Left lung (tissue), 10 donors: Measurements from ENCODE around the gene FRMD4B. TPM values are rescaled to one million over a fixed set of nuclear protein-coding genes. Genes with fewer than 3 reads are reported as not detected.
A peak's percentile ranks its signal among the peaks of the same experiment; 100 is the strongest.

ENCODE experiments used
- ATAC-seq: fragments of 200-7000 bp; cut with Tn5 transposase; one replicate; pipeline ENCODE4 v1.9.1; 2020; ENCODE audit warnings: moderate library complexity
- DNase-seq, 4 donors: peaks; one replicate each; pipeline ENCODE4 v3.0.0-alpha.2; 2013 to 2020
- H3K27ac ChIP-seq, 2 donors: fragments of 200-600 bp; sonication (generic) in 1 of 2; one replicate each; pipeline versions ENCODE4 v1.5.0 to v1.8.0; 2020 to 2021
- H3K27me3 ChIP-seq, 2 donors: fragments of 200-600 bp; sonication (generic) in 1 of 2; one replicate each; pipeline versions ENCODE4 v1.5.0 to v1.8.0; 2020 to 2021
- H3K36me3 ChIP-seq, 2 donors: fragments of 200-600 bp; sonication (generic) in 1 of 2; one replicate each; pipeline versions ENCODE4 v1.5.0 to v1.8.0; 2020 to 2021
- H3K4me1 ChIP-seq, 2 donors: fragments of 200-600 bp; one replicate each; pipeline ENCODE4 v1.8.0; 2021
- H3K4me3 ChIP-seq, 2 donors: fragments of 200-600 bp; sonication (generic) in 1 of 2; one replicate each; pipeline versions ENCODE4 v1.5.0 to v1.8.0; 2020 to 2021; ENCODE audit warnings: mild to moderate bottlenecking in 1 of 2
- H3K9me3 ChIP-seq, 2 donors: fragments of 200-600 bp; sonication (generic) in 1 of 2; one replicate each; pipeline versions ENCODE4 v1.5.0 to v1.8.0; 2020 to 2021
- intact Hi-C, 2 donors: fragments of 100-400 bp; cut with DNase I; formaldehyde crosslinking; loops; one replicate each; pipeline versions ENCODE4 v1.11.2 to v1.14.2; 2022
- polyA plus RNA-seq, 6 donors: library from polyadenylated mRNA; unstranded; fragments of 120-200 nt; gene quantifications; one replicate each; pipeline ENCODE4 v1.2.1, GENCODE V29; 2013; ENCODE audit not compliant: insufficient read length in 6 of 6
- total RNA-seq, 2 donors: library from RNA; stranded (reverse); fragmentation: NEBNext Ultra II Directional; extraction: Animal tissue kit (Norgen Biotek cat#: 25700); gene quantifications; one replicate each; pipeline ENCODE4 v1.2.1, GENCODE V29; 2021
- TF ChIP-seq, protein P1 (sequence below), 2 donors: fragments of 200-600 bp; sonication (generic) in 1 of 2; IDR thresholded peaks; one replicate each; pipeline versions ENCODE4 v1.5.0 to v1.8.0; 2021; ENCODE audit warnings: antibody characterized with exemption in 2 of 2
- donor health status: DM: no; HTN: yes; CAD: no.
- donor health status: DM: no; HTN: no; CAD: no.

FRMD4B gene
- total and polyA plus RNA-seq, 8 donors = 49.0 to 78.7 (median 71.1) TPM

DNA sequence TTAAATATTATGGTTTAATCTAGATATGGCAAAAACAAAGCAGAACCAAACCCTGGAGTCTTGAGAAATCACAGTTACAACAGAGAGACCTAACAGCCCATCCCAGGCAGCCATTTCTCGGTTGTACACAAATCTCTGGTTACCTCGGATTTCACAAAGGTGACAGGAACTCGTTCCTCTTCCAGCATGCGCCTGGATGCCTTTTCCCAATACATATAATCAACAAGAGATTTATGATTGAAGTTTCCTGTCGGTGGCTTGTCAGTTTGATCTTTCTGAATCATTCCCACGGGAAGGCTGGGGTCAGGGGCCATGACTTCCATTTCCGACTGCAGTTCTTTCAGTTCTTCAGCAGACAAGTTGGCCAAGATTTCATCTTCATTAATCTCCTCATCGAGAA is 263.9 kb downstream of the FRMD4B start:
- Histone ChIP-seq H3K27ac (no peak overlapping the region), H3K36me3 (no peaks in the 10 kb centered on the region), H3K4me3 (no peak overlapping the region), H3K27me3 (no peaks in the 10 kb centered on the region), H3K9me3 (no peaks in the 10 kb centered on the region), H3K4me1 (peaks cover 0 to 7% of the 10 kb centered on the region in 2 donors)
- TF ChIP-seq, protein P1, sequence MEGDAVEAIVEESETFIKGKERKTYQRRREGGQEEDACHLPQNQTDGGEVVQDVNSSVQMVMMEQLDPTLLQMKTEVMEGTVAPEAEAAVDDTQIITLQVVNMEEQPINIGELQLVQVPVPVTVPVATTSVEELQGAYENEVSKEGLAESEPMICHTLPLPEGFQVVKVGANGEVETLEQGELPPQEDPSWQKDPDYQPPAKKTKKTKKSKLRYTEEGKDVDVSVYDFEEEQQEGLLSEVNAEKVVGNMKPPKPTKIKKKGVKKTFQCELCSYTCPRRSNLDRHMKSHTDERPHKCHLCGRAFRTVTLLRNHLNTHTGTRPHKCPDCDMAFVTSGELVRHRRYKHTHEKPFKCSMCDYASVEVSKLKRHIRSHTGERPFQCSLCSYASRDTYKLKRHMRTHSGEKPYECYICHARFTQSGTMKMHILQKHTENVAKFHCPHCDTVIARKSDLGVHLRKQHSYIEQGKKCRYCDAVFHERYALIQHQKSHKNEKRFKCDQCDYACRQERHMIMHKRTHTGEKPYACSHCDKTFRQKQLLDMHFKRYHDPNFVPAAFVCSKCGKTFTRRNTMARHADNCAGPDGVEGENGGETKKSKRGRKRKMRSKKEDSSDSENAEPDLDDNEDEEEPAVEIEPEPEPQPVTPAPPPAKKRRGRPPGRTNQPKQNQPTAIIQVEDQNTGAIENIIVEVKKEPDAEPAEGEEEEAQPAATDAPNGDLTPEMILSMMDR (IDR thresholded peaks at IDR 0.05) = no peak
- intact Hi-C loops = no loop called here
- ATAC-seq (peak; percentile 21), DNase-seq (no peak)

DNA sequence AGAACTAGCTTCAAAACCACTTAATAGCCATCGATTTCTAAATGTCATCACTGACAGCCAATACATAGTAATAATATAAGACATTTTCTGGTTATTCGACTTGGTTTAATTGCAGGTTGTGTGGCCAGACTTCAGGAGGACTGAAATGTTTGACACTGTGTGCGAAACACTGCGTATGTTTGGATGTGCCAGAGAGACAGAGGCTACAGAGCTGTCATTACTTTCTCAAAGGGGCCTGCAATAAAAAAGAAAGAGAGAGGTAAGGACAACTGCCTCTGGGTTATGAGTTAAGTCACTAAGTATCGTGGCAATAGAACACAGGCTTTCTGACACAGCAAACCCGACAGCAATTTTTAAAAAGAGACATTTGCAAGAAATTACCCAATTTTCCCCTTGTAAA is 264.4 kb downstream of the FRMD4B start:
- intact Hi-C loops = no loop called here

DNA sequence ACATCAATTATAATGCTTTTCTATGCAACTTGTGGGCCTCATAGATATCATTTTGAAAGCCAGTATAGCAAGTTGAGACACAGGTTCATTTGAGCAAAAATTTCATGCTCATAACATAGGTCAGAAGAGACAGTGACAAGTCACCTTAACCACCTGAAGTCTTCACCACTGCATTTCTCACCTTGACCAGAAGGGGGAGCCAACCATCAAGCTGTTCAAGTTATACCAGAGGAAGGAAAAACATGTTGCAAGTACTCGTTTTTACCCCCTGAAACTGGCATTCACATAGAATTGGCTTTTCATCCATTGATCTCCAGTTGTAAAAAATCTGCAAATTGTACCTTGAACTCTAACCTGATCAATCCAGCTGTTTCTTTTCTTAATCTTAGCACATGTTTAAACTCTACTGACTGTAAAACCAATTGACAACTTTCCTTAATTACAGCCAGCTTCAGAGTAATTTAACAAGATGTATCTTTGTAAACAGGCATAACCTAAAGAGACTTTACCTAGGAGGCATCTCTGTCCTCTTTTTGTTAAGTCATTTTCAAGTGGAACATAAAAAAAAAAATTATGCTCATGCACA is 264.9 kb downstream of the FRMD4B start:
- H3K9me3 ChIP-seq = no peaks in the 10 kb centered on the region
- TF ChIP-seq, protein P1 (IDR thresholded peaks at IDR 0.05) = peak; percentile 86 to 95
- H3K27ac ChIP-seq = no peak overlapping the region
- intact Hi-C loops = no loop called here
- DNase-seq = peak in 2 of 4 donors; percentile 55 to 75
- no peaks in the 10 kb centered on the region for H3K36me3 ChIP-seq
- peak; percentile 91 for ATAC-seq
- H3K4me1 ChIP-seq = peaks cover 0 to 7% of the 10 kb centered on the region in 2 donors
- H3K4me3 ChIP-seq = no peak overlapping the region
- H3K27me3 ChIP-seq = no peaks in the 10 kb centered on the region

More for the DNA sequence above, 264.4 kb downstream of the FRMD4B start:
- Histone ChIP-seq H3K27ac (no peak overlapping the region), H3K36me3 (no peaks in the 10 kb centered on the region), H3K4me3 (no peak overlapping the region), H3K9me3 (no peaks in the 10 kb centered on the region), H3K4me1 (peaks cover 0 to 7% of the 10 kb centered on the region in 2 donors), H3K27me3 (no peaks in the 10 kb centered on the region)
- ATAC-seq (no peak), DNase-seq (no peak)
- TF ChIP-seq, protein P1 (IDR thresholded peaks at IDR 0.05) = no peak
